GM19239 (cell line): ENCODE data around the gene SLC38A6.
A peak's percentile ranks its signal among the peaks of the same experiment; 100 is the strongest.

Experiments
- DNase-seq: peaks from one replicate; pipeline ENCODE4 v3.0.0; 2011; ENCODE audit warnings: low spot score; ENCODE audit not compliant: insufficient read length
- FAIRE-seq: peaks from 2 replicates; lab custom pipeline; 2011; peaks lifted over from hg19 to GRCh38; lab: Jason Lieb, UNC

Gene SLC38A6

DNA sequence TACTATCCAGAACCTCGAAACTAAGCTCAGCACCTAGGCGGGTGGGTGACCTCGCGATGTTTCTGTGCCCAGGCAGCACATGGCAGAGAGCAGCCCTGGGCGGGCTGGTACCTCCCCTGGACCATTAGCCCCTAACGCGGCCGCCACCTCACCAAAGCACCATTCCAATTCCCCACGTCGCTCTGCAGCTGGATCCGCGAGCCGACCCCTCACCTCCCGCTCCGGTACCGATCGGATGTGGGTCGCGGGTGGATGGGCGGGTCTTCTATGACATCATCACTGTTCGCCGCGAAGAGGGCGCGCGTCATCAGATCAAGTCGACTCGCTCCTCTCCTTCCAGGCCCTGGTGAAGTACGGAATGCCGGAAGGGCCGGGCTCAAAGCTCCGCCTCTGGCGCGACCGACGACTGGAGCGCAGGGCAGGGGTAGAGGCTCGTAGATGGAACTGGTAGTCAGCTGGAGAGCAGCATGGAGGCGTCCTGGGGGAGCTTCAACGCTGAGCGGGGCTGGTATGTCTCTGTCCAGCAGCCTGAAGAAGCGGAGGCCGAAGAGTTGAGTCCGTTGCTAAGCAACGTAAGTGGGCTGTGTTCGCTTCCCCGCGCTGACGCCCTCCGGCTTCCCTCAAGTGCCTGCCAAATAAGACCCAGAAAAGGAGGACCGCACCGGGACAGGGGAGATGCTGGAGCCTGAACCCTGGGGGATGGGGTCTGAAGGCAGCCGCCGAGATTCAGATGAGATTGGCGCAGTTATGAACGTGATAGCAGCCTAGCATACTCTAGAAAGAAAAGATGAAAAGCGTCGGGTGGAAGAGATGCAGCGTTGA lies at the start of gene SLC38A6, which contains the start of gene TRMT5:
TSS of gene SLC38A6 (plus strand) at position 435 of the 822 bp plus-strand sequence. CDS start at position 468, 33 bp downstream.
TSS of gene TRMT5 (minus strand) at position 269 of the 822 bp plus-strand sequence. CDS start at position 163, 106 bp downstream.
- FAIRE-seq = peak; percentile 92

DNA sequence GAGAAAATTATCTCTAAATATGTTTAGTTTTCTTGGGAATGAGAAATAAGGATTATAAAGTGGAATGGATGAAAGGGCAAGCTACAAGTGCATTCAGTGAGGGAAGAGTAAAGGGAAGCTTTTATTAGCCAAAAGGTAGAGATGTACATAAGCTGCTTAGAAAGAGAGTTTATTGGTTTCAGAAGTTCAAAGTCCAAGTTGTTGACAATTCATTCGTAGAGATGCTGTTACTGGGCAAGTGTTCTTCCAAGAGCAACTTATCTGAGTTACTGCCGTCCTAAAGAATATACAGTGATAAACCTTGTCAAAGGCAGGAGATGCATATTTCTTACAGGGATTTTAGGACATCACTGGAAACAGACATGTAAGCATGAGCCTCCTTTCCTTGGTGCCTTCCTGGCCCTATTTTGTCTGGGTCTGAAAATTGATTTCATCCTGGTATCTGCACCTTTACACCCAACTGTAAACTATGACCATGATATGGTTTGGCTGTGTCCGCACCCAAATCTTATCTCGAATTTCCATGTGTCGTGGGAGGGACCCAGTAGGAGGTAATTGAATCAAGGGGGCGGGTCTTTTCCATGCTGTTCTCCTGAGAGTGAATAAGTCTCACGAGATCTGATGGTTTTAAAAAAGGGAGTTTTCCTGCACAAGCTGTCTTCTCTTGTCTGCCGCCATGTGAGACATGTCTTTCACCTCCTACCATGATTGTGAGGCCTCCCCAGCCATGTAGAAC lies 47.0 kb upstream of the SLC38A6 start:
- DNase-seq = no peak
- FAIRE-seq = no peak

More for the DNA sequence above, at the start of gene SLC38A6, which contains the start of gene TRMT5:
- DNase-seq = peak; percentile 50

DNA sequence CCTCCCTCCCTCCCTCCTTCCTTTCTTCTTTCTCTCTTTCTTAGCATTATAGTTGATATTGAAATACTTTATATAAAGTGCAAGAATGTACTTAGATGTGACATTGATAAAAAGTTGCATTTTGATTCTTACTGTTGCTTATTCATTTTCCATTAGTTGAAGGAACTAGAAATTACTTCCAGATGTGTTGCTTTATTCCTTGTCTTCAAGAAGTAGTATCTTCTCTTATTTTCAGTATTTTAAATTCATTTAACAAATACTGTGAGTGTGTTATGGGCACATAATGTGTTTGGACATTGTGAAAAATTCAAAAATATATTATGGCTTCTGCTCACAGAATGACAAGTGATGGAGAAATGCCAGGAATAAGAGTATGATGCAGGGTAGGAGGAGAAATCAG lies 45.7 kb upstream of the SLC38A6 start:
- FAIRE-seq (no peak), DNase-seq (no peak)

DNA sequence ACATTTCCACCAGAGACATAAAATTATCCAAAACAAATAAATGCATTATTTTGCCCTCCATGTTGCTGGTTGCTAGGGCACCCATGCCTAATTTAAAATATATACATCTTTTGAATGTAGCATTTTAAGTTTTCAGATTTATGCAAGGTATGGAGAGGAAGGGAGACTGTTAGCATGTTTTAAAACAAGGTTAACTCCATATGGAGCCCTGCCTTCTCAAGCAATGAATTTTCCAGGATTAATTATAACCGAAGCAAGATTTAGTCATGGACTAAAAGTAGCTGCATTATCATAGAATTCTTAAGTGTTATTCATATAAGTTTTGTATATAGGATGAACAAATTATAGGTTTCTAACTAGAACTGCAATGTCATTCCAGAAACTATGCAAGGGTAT lies 37.4 kb upstream of the SLC38A6 start:
- FAIRE-seq = no peak
- no peak for DNase-seq

DNA sequence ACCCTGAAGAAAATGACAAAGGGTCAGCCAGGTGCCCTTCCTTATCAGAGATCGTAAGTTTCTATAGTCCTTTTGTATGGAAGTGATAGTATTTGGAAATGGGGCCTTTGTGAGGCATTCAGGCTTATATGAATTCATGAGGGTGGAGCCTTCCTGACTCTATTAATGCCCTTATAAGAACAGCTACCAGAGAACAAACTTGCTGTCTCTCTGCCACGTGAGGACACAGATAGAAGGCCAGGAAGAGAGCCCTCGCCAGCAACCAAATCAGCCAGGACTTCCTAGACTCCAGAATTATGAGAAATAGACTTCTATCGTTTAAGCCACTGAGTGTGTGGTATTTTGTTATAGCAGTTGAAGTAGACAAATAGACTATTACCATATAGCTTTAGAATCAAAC lies 36.8 kb upstream of the SLC38A6 start:
- no peak for DNase-seq

DNA sequence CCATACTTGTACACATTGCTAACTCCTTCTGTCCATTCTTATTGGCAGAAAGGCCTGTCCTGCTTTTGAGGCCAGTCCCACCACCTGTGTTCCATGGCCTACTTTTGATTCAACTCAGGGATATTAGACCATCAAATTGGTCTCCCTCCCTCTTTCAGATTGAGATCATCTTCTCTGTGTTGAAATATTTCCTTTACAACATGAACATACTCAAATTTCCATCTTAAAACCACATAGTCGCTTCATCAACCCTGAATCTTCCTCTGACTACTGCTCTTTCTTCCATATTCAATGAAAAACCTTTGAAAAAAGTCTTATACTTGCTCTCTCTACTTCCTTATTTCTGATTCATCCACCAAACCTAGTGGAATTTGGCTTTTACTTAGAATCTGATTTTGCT lies 35.1 kb upstream of the SLC38A6 start:
- FAIRE-seq (no peak), DNase-seq (no peak)

More for the DNA sequence above, 36.8 kb upstream of the SLC38A6 start:
- no peak for FAIRE-seq

- no peak for DNase-seq
- no peak for FAIRE-seq
Measured at GRCh38 chr14:60946773-60947172, 34.3 kb upstream of the SLC38A6 start.

GRCh38 chr14:60951776-60952435 lies 29.1 kb upstream of the SLC38A6 start:
- DNase-seq (no peak), FAIRE-seq (no peak)

- no peak for DNase-seq
- FAIRE-seq = no peak
Measured at GRCh38 chr14:60956202-60956601, 24.8 kb upstream of the SLC38A6 start.

DNA sequence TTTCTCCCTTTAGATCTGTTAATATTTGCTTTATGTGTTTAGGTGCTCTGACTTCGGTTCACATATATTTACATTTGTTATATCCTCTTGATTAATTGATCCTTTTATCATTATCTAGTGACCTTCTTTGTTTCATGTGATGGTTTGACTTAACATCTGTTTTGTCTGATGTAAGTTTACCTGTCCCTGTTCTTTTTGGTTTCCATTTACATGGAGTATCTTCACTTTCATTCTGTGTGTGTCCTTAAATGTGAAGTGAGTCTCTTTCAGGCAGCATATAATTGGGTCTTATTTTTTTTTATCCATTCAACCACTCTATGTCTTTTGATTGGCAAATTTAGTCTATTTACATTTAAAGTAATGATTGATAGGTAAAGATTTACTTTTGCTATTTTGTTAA lies 24.4 kb upstream of the SLC38A6 start:
- DNase-seq = no peak
- FAIRE-seq = no peak

- no peak for FAIRE-seq
- DNase-seq = no peak
Measured at GRCh38 chr14:60958146-60958545, 22.9 kb upstream of the SLC38A6 start.

GRCh38 chr14:60963761-60964160 lies 17.3 kb upstream of the SLC38A6 start:
- FAIRE-seq = no peak
- no peak for DNase-seq

GRCh38 chr14:60964904-60965303 lies 16.1 kb upstream of the SLC38A6 start:
- FAIRE-seq = no peak
- no peak for DNase-seq

DNA sequence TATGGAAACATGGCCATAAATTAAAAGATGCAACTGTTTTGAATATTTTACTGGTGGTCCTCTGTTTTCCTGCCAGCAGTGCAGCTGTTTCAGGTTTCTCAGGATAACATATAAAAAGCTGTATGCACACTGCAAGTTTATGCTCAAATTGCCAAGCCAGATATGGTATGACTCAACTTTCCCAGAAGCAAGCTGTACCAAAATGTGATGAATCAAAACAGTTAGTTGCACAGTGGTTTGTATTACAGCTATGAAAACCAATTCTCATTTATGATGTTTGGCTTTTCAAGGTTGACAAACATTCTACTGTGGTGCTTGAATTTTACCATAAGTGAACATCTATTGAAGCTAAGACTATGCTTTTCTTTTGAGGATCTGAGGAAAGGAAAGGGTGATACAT lies 15.6 kb upstream of the SLC38A6 start:
- no peak for DNase-seq
- no peak for FAIRE-seq

- DNase-seq (no peak), FAIRE-seq (no peak)
Measured at GRCh38 chr14:60968099-60968498, 12.9 kb upstream of the SLC38A6 start.

- DNase-seq (no peak), FAIRE-seq (no peak)
Measured at GRCh38 chr14:60968671-60969070, 12.4 kb upstream of the SLC38A6 start.

DNA sequence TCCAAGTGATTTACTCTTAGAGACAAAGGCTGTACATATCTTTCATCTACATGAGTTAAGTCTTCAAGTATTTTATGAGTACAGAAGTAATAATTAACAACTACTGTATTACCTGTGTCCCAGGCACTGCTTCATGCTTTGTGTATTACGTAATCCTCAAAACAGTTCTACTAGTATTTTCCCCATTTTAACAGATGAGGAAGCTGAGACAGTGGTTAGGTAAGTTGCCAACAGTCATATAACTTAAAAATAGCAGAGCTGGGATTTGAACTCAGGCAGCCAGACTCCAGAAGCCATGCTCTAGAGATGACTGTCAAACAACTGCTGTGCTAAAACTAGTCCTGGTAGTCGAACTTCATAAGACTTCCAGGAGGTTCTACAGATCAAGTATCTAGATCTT lies 10.9 kb upstream of the SLC38A6 start:
- FAIRE-seq (no peak), DNase-seq (no peak)

DNA sequence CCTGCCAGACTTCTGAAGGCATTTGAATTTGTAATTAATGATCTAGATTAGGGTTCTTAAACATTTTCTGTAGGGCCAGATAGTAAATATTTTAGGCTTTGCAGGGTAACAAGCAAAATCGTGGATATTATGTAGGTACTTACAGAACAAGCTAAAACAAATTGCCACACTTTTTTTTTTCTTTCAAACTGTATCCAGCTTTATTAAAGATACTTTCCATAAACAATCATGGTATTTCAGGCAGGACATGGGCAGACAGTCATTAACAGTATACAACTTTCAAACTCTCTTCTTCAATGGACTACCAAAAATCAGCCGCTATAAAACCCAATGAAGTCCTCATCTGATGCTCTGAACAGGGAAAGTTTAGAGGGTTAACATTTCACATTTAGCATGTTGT lies 9.8 kb upstream of the SLC38A6 start:
- DNase-seq (no peak), FAIRE-seq (peak; percentile 47)

DNA sequence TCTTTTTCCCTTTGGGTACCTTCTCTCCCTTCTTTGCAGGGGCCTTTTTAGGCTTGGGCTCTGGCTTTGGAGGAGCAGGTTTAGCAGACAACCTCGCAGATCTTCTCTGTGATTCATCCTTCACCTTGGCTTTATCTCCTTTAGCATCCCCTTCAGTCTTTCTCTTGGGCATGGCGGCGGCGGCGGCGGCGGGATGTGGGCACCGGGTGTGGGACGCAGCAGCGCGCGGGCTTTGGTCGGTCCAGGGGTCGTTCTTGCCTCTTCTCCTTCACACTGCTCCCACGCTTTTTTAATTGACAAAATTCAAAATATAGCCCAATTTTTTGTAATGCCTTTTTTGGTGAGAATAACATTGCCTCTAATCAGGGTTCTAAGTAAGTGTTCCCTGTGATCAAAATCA lies 8.8 kb upstream of the SLC38A6 start:
- no peak for DNase-seq
- FAIRE-seq = no peak

- FAIRE-seq = no peak
- DNase-seq = no peak
Measured at GRCh38 chr14:60973070-60973469, 8.0 kb upstream of the SLC38A6 start.
